ENCODE data around the gene OLIG3.

Gene OLIG3

GRCh38 chr6:137471497-137471896 lies 22.7 kb downstream of the OLIG3 start:
- no peak for DNase-seq (ENCODE audit: low read depth)

GRCh38 chr6:137467211-137467610 lies 27.0 kb downstream of the OLIG3 start:
- DNase-seq (ENCODE audit: low read depth), result no peak

- no peak for DNase-seq (ENCODE audit: low read depth)
These were observed 28.7 kb downstream of the OLIG3 start for GRCh38 chr6:137465378-137466009.

- no peak for DNase-seq (ENCODE audit: low read depth)
These were observed 41.8 kb downstream of the OLIG3 start for GRCh38 chr6:137452333-137452894.

DNA sequence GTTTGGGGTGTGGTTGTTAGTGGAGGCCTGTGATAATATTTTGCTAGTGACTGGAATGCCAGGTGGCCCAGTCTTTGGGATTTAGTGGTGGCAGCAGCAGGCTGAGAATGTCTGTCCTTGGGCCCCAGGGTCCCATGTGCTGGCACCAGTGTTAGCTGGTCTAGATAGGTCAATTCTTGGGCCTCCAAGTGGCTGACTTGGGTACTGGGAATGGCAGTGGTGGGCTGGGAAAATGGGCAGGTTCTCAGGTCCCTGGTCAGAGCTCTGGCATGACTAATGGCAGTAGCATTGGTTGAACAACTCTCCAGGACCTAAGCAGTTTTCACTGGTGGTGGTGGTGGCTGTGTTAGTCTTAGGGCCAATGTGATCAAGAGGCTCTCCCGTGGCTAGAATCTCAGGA lies 50.3 kb downstream of the OLIG3 start:
- DNase-seq (ENCODE audit: low read depth), result no peak
